IMR-90 (cell line): ENCODE results near the gene GALM. TPM values are rescaled to one million over a fixed set of nuclear protein-coding genes. Genes with fewer than 3 reads are reported as not detected.

ENCODE experiments used
- ATAC-seq: fragments of 200-7000 bp; cut with Tn5 transposase; 2 replicates; pipeline ENCODE4 v1.9.1; 2020; ENCODE audit warnings: low read depth, mild to moderate bottlenecking, moderate library complexity
- BruUV-seq: library from RNA; stranded (reverse); fragments of 400-500 nt; replicated peaks from 2 replicates; lab custom pipeline; 2021; lab: Mats Ljungman, UMichigan
- CTCF ChIA-PET: fragments of 300-600 bp; formaldehyde crosslinking; extraction: SDS; loops from one replicate; lab custom pipeline; 2021; ENCODE audit warnings: antibody characterized with exemption; lab: Yijun Ruan, JAX
- POLR2A ChIA-PET: fragments of 300-600 bp; sonication (Branson Sonifier 250); formaldehyde crosslinking; loops from one replicate; lab custom pipeline; 2022; ENCODE audit warnings: antibody characterized with exemption; ENCODE audit not compliant: unreplicated experiment; lab: Charles Lee
- DNase-seq: peaks from one replicate; pipeline ENCODE4 v3.0.0; 2013
- H2AFZ ChIP-seq: replicated peaks from 2 replicates; pipeline ENCODE3; 2013; ENCODE audit warnings: low read length, mild to moderate bottlenecking; ENCODE audit not compliant: poor library complexity
- H2AK5ac ChIP-seq: 2 replicates; pipeline ENCODE4 v1.6.1; 2013; ENCODE audit warnings: low read depth, low read length, inconsistent platforms
- H2AK9ac ChIP-seq: replicated peaks from 2 replicates; pipeline ENCODE3; 2013; ENCODE audit warnings: mild to moderate bottlenecking, low read depth, low read length, moderate library complexity; ENCODE audit not compliant: poor library complexity
- H2BK120ac ChIP-seq: 2 replicates; pipeline ENCODE4 v1.6.1; 2013; ENCODE audit warnings: low read depth, low read length, inconsistent platforms
- H2BK15ac ChIP-seq: 3 replicates; pipeline ENCODE4 v1.6.1; 2013; ENCODE audit warnings: low read depth, low read length, inconsistent platforms
- H2BK20ac ChIP-seq: 2 replicates; pipeline ENCODE4 v1.6.1; 2013; ENCODE audit warnings: low read depth, mild to moderate bottlenecking, inconsistent platforms, low read length, moderate library complexity
- H2BK5ac ChIP-seq: 2 replicates; pipeline ENCODE4 v1.6.1; 2013; ENCODE audit warnings: mild to moderate bottlenecking, low read depth, low read length, inconsistent platforms; ENCODE audit not compliant: poor library complexity, severe bottlenecking
- H3K14ac ChIP-seq: replicated peaks from 2 replicates; pipeline ENCODE4 v1.6.1; 2013; ENCODE audit warnings: low read depth, low read length, inconsistent platforms
- H3K18ac ChIP-seq: 2 replicates; pipeline ENCODE4 v1.6.1; 2013; ENCODE audit warnings: low read depth, low read length, control low read depth
- H3K23ac ChIP-seq: 2 replicates; pipeline ENCODE4 v1.6.1; 2013; ENCODE audit warnings: low read depth, low read length, inconsistent platforms
- H3K27ac ChIP-seq: 2 replicates; pipeline ENCODE4 v1.5.1; 2013; ENCODE audit warnings: mild to moderate bottlenecking, control low read depth, low read length; ENCODE audit not compliant: insufficient read depth
- H3K27me3 ChIP-seq: 2 replicates; pipeline ENCODE4 v1.6.1; 2013; ENCODE audit warnings: low read length; ENCODE audit not compliant: control insufficient read depth, insufficient read depth
- H3K36me3 ChIP-seq: 2 replicates; pipeline ENCODE4 v1.6.1; 2013; ENCODE audit warnings: low read length, mixed read lengths; ENCODE audit not compliant: control insufficient read depth, insufficient read depth
- H3K4ac ChIP-seq: 2 replicates; pipeline ENCODE4 v1.6.1; 2013; ENCODE audit warnings: low read depth, low read length, inconsistent platforms
- H3K4me1 ChIP-seq: 2 replicates; pipeline ENCODE4 v1.6.1; 2013; ENCODE audit warnings: low read length, mixed read lengths; ENCODE audit not compliant: control insufficient read depth, insufficient read depth
- H3K4me2 ChIP-seq: 2 replicates; pipeline ENCODE4 v1.6.1; 2013; ENCODE audit warnings: low read depth, mild to moderate bottlenecking, control low read depth, low read length, moderate library complexity
- H3K4me3 ChIP-seq: 2 replicates; pipeline ENCODE4 v1.5.1; 2013; ENCODE audit warnings: low read depth, mild to moderate bottlenecking, control low read depth, low read length, moderate library complexity; ENCODE audit not compliant: insufficient read depth
- H3K56ac ChIP-seq: 2 replicates; pipeline ENCODE4 v1.6.1; 2013; ENCODE audit warnings: low read length, inconsistent platforms; ENCODE audit not compliant: insufficient read depth; ENCODE audit errors: extremely low read depth
- H3K79me1 ChIP-seq, 2 experiments: 2 replicates each; pipeline ENCODE4 v1.6.1; 2013; ENCODE audit warnings: low read length in 2 of 2, inconsistent platforms in 1 of 2, low read depth in 1 of 2
- H3K9ac ChIP-seq: 2 replicates; pipeline ENCODE4 v1.6.1; 2013; ENCODE audit warnings: low read depth, low read length, control low read depth
- H3K9me1 ChIP-seq: 2 replicates; pipeline ENCODE4 v1.6.1; 2013; ENCODE audit warnings: low read length, inconsistent platforms; ENCODE audit not compliant: insufficient read depth
- H3K9me3 ChIP-seq: 2 replicates; pipeline ENCODE4 v1.6.1; 2013; ENCODE audit warnings: low read length; ENCODE audit not compliant: control insufficient read depth, insufficient read depth
- H4K20me1 ChIP-seq: 2 replicates; pipeline ENCODE4 v1.6.1; 2013; ENCODE audit warnings: low read length, inconsistent platforms; ENCODE audit not compliant: insufficient read depth
- H4K5ac ChIP-seq: 2 replicates; pipeline ENCODE4 v1.6.1; 2013; ENCODE audit warnings: mild to moderate bottlenecking, low read depth, low read length, control low read depth
- H4K8ac ChIP-seq, 2 experiments: 2 replicates each; pipeline ENCODE4 v1.6.1; 2013; ENCODE audit warnings: low read depth in 2 of 2, low read length in 2 of 2, control low read depth in 1 of 2, inconsistent platforms in 1 of 2
- H4K91ac ChIP-seq: 2 replicates; pipeline ENCODE4 v1.6.1; 2013; ENCODE audit warnings: low read depth, low read length, inconsistent platforms; ENCODE audit not compliant: insufficient read depth
- BHLHE40 ChIP-seq: fragments of 150-350 bp; IDR thresholded peaks from 2 replicates; pipeline ENCODE4 v1.6.1; 2016; ENCODE audit warnings: mild to moderate bottlenecking, low read depth, low read length
- CEBPB ChIP-seq: IDR thresholded peaks from 2 replicates; pipeline ENCODE4 v1.6.1; 2012; ENCODE audit warnings: low read depth, low read length, improper control_type of control experiment
- CHD1 ChIP-seq: IDR thresholded peaks from 2 replicates; pipeline ENCODE4 v1.6.1; 2012; ENCODE audit warnings: low read depth, low read length, improper control_type of control experiment
- CTCF ChIP-seq: conservative IDR thresholded peaks from 2 replicates; pipeline ENCODE4 v1.5.1; 2012; ENCODE audit warnings: mild to moderate bottlenecking, low read depth, low read length, improper control_type of control experiment
- ELK1 ChIP-seq: fragments of 150-350 bp; IDR thresholded peaks from 2 replicates; pipeline ENCODE4 v1.6.1; 2016; ENCODE audit warnings: low read depth, mild to moderate bottlenecking, low read length, moderate library complexity, borderline replicate concordance
- FOS ChIP-seq: fragments of 150-350 bp; IDR thresholded peaks from 2 replicates; pipeline ENCODE4 v1.6.1; 2016; ENCODE audit warnings: low read depth, low read length
- MAFK ChIP-seq: IDR thresholded peaks from 2 replicates; pipeline ENCODE4 v1.6.1; 2012; ENCODE audit warnings: low read depth, low read length, improper control_type of control experiment
- MAZ ChIP-seq: IDR thresholded peaks from 2 replicates; pipeline ENCODE4 v1.6.1; 2012; ENCODE audit warnings: low read depth, mild to moderate bottlenecking, low read length, improper control_type of control experiment, moderate library complexity, borderline replicate concordance
- MXI1 ChIP-seq: IDR thresholded peaks from 2 replicates; pipeline ENCODE4 v1.6.1; 2012; ENCODE audit warnings: low read depth, mild to moderate bottlenecking, low read length, moderate library complexity, borderline replicate concordance
- NFE2L2 ChIP-seq: fragments of 150-350 bp; IDR thresholded peaks from 2 replicates; pipeline ENCODE4 v1.6.1; 2016; ENCODE audit warnings: low read depth, mild to moderate bottlenecking, low read length
- POLR2A ChIP-seq: IDR thresholded peaks from 2 replicates; pipeline ENCODE4 v1.6.1; 2012; ENCODE audit warnings: mild to moderate bottlenecking, low read depth, low read length
- RAD21 ChIP-seq: IDR thresholded peaks from 2 replicates; pipeline ENCODE4 v1.6.1; 2012; ENCODE audit warnings: low read length, improper control_type of control experiment
- RCOR1 ChIP-seq: IDR thresholded peaks from 2 replicates; pipeline ENCODE4 v1.6.1; 2012; ENCODE audit warnings: mild to moderate bottlenecking, low read length, improper control_type of control experiment; ENCODE audit not compliant: insufficient replicate concordance
- RFX5 ChIP-seq: IDR thresholded peaks from 2 replicates; pipeline ENCODE4 v1.8.0; 2012; ENCODE audit warnings: low read depth, mild to moderate bottlenecking, low read length, moderate library complexity
- SMC3 ChIP-seq: fragments of 150-350 bp; IDR thresholded peaks from 2 replicates; pipeline ENCODE4 v1.6.1; 2016; ENCODE audit warnings: low read depth, mild to moderate bottlenecking, antibody characterized with exemption, low read length, moderate library complexity
- USF2 ChIP-seq: fragments of 150-350 bp; IDR thresholded peaks from 2 replicates; pipeline ENCODE4 v1.6.1; 2017; ENCODE audit warnings: mild to moderate bottlenecking, antibody characterized with exemption, low read length, low read depth
- WGBS, 2 experiments: methylation state at CpG; one replicate each; pipeline versions ENCODE4 v1.1.5 to v1.1.7; 2013; ENCODE audit warnings: missing lambda C conversion rate in 2 of 2; ENCODE audit not compliant: insufficient read length in 1 of 2; ENCODE audit errors: extremely low coverage in 2 of 2; 5-methylcytosine and 5-hydroxymethylcytosine counted together
- dilution Hi-C: fragments of 300-500 bp; cut with HindIII; formaldehyde crosslinking; loops from one replicate; pipeline ENCODE4 v1.14.3; 2018; ENCODE audit warnings: low sequenced_read_pairs; ENCODE audit not compliant: unreplicated experiment
- in situ Hi-C: fragments of 300-500 bp; cut with MboI; formaldehyde crosslinking; loops from 3 replicates; pipeline ENCODE4 v1.14.3; 2019; ENCODE audit warnings: low sequenced_read_pairs, inconsistent platforms, mixed read lengths
- intact Hi-C: fragments of 100-400 bp; cut with micrococcal nuclease; formaldehyde crosslinking; loops from 2 replicates; pipeline ENCODE4 v1.10.0; 2022
- polyA plus RNA-seq, 3 experiments: library from polyadenylated mRNA; depleted of rRNA; stranded (reverse); fragments of >200 nt; gene quantifications; 2 replicates each; pipeline ENCODE4 v1.2.3, GENCODE V29; 2012; ENCODE audit warnings: low replicate concordance in 1 of 3
- total RNA-seq: library from RNA; depleted of rRNA; stranded (reverse); fragments of >200 nt; gene quantifications from 2 replicates; pipeline ENCODE4 v1.2.3, GENCODE V29; 2012

GALM gene
- total and polyA plus RNA-seq, 2 of the 4 experiments (the other 2 are of a cell fraction), result 12.1 to 24.2 TPM

- TF ChIP-seq MAZ (no peak), SMC3 (no peak), USF2 (no peak), MAFK (no peak), FOS (no peak), RCOR1 (no peak), RAD21 (no peak), BHLHE40 (no peak), NFE2L2 (no peak), CTCF (no peak), CEBPB (no peak), CHD1 (no peak), RFX5 (no peak), MXI1 (no peak), ELK1 (no peak), POLR2A (no peak)
- dilution Hi-C loops, result loop anchor here (25.0 kb wide), 1 partner anchor 169 kb away; no protein-coding TSS in a partner anchor
- peaks cover 24% of the 10 kb centered on the region for H3K36me3 ChIP-seq
- H4K8ac ChIP-seq, result no peak overlapping the region
- H2AK9ac ChIP-seq, result no peak overlapping the region
- H3K4ac ChIP-seq, result no peak overlapping the region
- no peaks in the 10 kb centered on the region for H3K4me1 ChIP-seq
- H3K79me1 ChIP-seq, result 0 out of 4 replicates have a peak, but pooled peaks cover 0 to 4% of the 10 kb centered on the region in 2 experiments
- no peak overlapping the region for H2BK15ac ChIP-seq
- intact Hi-C loops, result no loop called here
- no peaks in the 10 kb centered on the region for H3K9me3 ChIP-seq
- DNase-seq, result no peak
- no peak for ATAC-seq
- H3K18ac ChIP-seq, result no peak overlapping the region
- no peak overlapping the region for H3K4me2 ChIP-seq
- no peak overlapping the region for H2BK20ac ChIP-seq
- no peak overlapping the region for H3K9ac ChIP-seq
- no peaks in the 10 kb centered on the region for H4K20me1 ChIP-seq
- no peak overlapping the region for H3K4me3 ChIP-seq
- in situ Hi-C loops, result loop anchor here (5.0 kb wide), 1 partner anchor 414 kb away; no protein-coding TSS in a partner anchor
- H3K23ac ChIP-seq, result no peak overlapping the region
- no peak overlapping the region for H4K91ac ChIP-seq
- WGBS, 2 experiments, result 70% methylated on average over 2 of the region's 14 CpGs; no CpG with 5 or more reads in 1 of the 2 experiments
- no peak overlapping the region for H3K56ac ChIP-seq
- no peak overlapping the region for H3K27ac ChIP-seq
- H2BK120ac ChIP-seq, result no peak overlapping the region
- CTCF ChIA-PET, result interaction anchor here (0.9 kb wide), 1 partner anchor 150 kb away, joined by 4 read pairs; no protein-coding TSS in a partner anchor
- no peak overlapping the region for H2AFZ ChIP-seq
- no peak overlapping the region for H3K14ac ChIP-seq
- no TSS peak for BruUV-seq
- H3K9me1 ChIP-seq, result no peaks in the 10 kb centered on the region
- no peak overlapping the region for H4K5ac ChIP-seq
- no peak overlapping the region for H2BK5ac ChIP-seq
- no peak overlapping the region for H2AK5ac ChIP-seq
- POLR2A ChIA-PET, result interaction anchor here (0.9 kb wide), 1 partner anchor 20 kb away, joined by 5 read pairs; no protein-coding TSS in a partner anchor
- H3K27me3 ChIP-seq, result no peaks in the 10 kb centered on the region
These were observed 65.8 kb downstream of the GALM start for GRCh38 chr2:38731684-38732221.
